ENCODE measurements around the gene AP1M1.

DNA sequence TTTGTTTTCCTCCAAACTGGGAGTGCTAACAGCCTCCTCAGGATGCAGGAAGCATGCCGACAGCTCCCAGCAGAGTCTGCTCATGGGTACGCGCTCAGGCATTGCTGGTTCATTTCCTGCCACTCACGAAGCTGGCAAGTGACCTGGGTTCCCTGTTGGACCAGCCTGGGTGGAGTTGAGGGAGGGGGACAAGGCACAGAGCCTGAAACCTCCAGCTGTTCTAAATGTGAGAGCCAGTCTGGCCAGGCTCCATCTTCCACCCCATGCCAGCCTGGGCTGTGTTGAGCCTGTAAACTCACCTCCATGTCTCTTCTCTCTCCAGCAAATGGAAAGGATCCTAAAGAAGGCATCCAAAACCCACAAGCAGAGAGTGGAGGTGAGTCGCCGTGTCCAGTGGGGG lies 7.5 kb upstream of the AP1M1 start:
- TF ChIP-seq SP1 (CRISPR knock-in tag; conservative IDR thresholded peaks at IDR 0.05) (no peak), ZNF423 (CRISPR knock-in tag; IDR thresholded peaks at IDR 0.05) (no peak), FOXP1 (CRISPR knock-in tag; IDR thresholded peaks at IDR 0.05; ENCODE audit: borderline replicate concordance) (no peak), E2F1 (CRISPR knock-in tag; IDR thresholded peaks at IDR 0.05) (no peak), CTCF (IDR thresholded peaks at IDR 0.05) (no peak), HMGA2 (CRISPR knock-in tag; IDR thresholded peaks at IDR 0.05) (no peak), MAX (CRISPR knock-in tag; IDR thresholded peaks at IDR 0.05) (no peak), ZNF232 (CRISPR knock-in tag; IDR thresholded peaks at IDR 0.05) (no peak)
- TF ChIP-seq, protein P1, sequence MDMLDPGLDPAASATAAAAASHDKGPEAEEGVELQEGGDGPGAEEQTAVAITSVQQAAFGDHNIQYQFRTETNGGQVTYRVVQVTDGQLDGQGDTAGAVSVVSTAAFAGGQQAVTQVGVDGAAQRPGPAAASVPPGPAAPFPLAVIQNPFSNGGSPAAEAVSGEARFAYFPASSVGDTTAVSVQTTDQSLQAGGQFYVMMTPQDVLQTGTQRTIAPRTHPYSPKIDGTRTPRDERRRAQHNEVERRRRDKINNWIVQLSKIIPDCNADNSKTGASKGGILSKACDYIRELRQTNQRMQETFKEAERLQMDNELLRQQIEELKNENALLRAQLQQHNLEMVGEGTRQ (CRISPR knock-in tag; IDR thresholded peaks at IDR 0.05), result no peak
- TF ChIP-seq, protein P2, sequence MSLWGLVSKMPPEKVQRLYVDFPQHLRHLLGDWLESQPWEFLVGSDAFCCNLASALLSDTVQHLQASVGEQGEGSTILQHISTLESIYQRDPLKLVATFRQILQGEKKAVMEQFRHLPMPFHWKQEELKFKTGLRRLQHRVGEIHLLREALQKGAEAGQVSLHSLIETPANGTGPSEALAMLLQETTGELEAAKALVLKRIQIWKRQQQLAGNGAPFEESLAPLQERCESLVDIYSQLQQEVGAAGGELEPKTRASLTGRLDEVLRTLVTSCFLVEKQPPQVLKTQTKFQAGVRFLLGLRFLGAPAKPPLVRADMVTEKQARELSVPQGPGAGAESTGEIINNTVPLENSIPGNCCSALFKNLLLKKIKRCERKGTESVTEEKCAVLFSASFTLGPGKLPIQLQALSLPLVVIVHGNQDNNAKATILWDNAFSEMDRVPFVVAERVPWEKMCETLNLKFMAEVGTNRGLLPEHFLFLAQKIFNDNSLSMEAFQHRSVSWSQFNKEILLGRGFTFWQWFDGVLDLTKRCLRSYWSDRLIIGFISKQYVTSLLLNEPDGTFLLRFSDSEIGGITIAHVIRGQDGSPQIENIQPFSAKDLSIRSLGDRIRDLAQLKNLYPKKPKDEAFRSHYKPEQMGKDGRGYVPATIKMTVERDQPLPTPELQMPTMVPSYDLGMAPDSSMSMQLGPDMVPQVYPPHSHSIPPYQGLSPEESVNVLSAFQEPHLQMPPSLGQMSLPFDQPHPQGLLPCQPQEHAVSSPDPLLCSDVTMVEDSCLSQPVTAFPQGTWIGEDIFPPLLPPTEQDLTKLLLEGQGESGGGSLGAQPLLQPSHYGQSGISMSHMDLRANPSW (CRISPR knock-in tag; conservative IDR thresholded peaks at IDR 0.05; ENCODE audit: low read depth), result no peak
